CD14-positive monocyte (primary cell): ENCODE measurements around the gene SEPTIN10. TPM values are rescaled to one million over a fixed set of nuclear protein-coding genes. Genes with fewer than 3 reads are reported as not detected.
A peak's percentile ranks its signal among the peaks of the same experiment; 100 is the strongest.

Experiments
- DNase-seq, 3 donors: peaks; one replicate each; pipeline ENCODE4 v3.0.0-alpha.2; 2011 to 2022
- H2AFZ ChIP-seq: 2 replicates; pipeline ENCODE4 v1.6.0; 2012; ENCODE audit warnings: mild to moderate bottlenecking, low read depth, low read length, inconsistent platforms; ENCODE audit not compliant: insufficient read depth, poor library complexity, severe bottlenecking
- H3K27ac ChIP-seq, 2 donors: 1 replicate in 1 of 2; 2 replicates in 1 of 2; pipeline ENCODE4 v1.5.1; 2012 to 2013; ENCODE audit warnings: low read length in 2 of 2, control low read depth in 1 of 2, inconsistent platforms in 1 of 2, low read depth in 1 of 2, mild to moderate bottlenecking in 1 of 2
- H3K27me3 ChIP-seq, 2 donors: one replicate each; pipeline versions ENCODE4 v1.6.0 to v1.6.1; 2011 to 2013; ENCODE audit warnings: low read length in 2 of 2; ENCODE audit not compliant: control insufficient read depth in 2 of 2, insufficient read depth in 2 of 2
- H3K36me3 ChIP-seq, 2 donors: replicated peaks in 1 of 2; 1 replicate in 1 of 2; 2 replicates in 1 of 2; pipeline versions ENCODE4 v1.5.1 to v1.6.1; 2012 to 2013; ENCODE audit warnings: low read length in 2 of 2, control low read depth in 1 of 2, inconsistent platforms in 1 of 2, mild to moderate bottlenecking in 1 of 2; ENCODE audit not compliant: insufficient read depth in 2 of 2, control insufficient read depth in 1 of 2
- H3K4me1 ChIP-seq, 2 donors: 1 replicate in 1 of 2; 2 replicates in 1 of 2; pipeline versions ENCODE4 v1.5.1 to v1.6.1; 2012 to 2013; ENCODE audit warnings: low read length in 2 of 2, control low read depth in 1 of 2, inconsistent platforms in 1 of 2, mild to moderate bottlenecking in 1 of 2, moderate library complexity in 1 of 2; ENCODE audit not compliant: insufficient read depth in 2 of 2, control insufficient read depth in 1 of 2
- H3K4me2 ChIP-seq: replicated peaks from 2 replicates; pipeline ENCODE3; 2012; ENCODE audit warnings: low read length, moderate library complexity, mild to moderate bottlenecking; ENCODE audit not compliant: poor library complexity, severe bottlenecking; ENCODE audit errors: extremely low read depth
- H3K4me3 ChIP-seq, 3 experiments: fragments of 200-600 bp in 1 of 3; sonication (generic) in 1 of 3; replicated peaks in 1 of 3; 1 replicate in 2 of 3; 2 replicates in 1 of 3; pipeline ENCODE4 v1.5.1; 2011 to 2013; ENCODE audit warnings: low read length in 3 of 3, mild to moderate bottlenecking in 3 of 3, control low read depth in 2 of 3, low read depth in 2 of 3, inconsistent platforms in 1 of 3, moderate library complexity in 1 of 3
- H3K79me2 ChIP-seq: 2 replicates; pipeline ENCODE4 v1.6.0; 2012; ENCODE audit warnings: mild to moderate bottlenecking, control low read depth, inconsistent platforms, low read length, moderate library complexity; ENCODE audit not compliant: insufficient read depth
- H3K9ac ChIP-seq: 2 replicates; pipeline ENCODE4 v1.6.0; 2017; ENCODE audit warnings: low read length, mild to moderate bottlenecking; ENCODE audit not compliant: insufficient read depth, poor library complexity, severe bottlenecking
- H3K9me3 ChIP-seq, 2 donors: replicated peaks in 1 of 2; 1 replicate in 1 of 2; 2 replicates in 1 of 2; pipeline versions ENCODE4 v1.5.1 to v1.6.1; 2012 to 2013; ENCODE audit warnings: low read length in 2 of 2, control low read depth in 1 of 2; ENCODE audit not compliant: control insufficient read depth in 1 of 2, insufficient read depth in 1 of 2
- H4K20me1 ChIP-seq: 2 replicates; pipeline ENCODE4 v1.6.0; 2012; ENCODE audit warnings: mild to moderate bottlenecking, low read length, control low read depth, moderate library complexity; ENCODE audit not compliant: insufficient read depth
- H3K27ac Mint-ChIP-seq, 7 donors: one replicate each; pipeline ENCODE4 v1.8.0; 2020; ENCODE audit warnings: mild to moderate bottlenecking in 7 of 7, mixed read lengths in 7 of 7, moderate library complexity in 6 of 7, inconsistent platforms in 2 of 7
- H3K27me3 Mint-ChIP-seq, 3 donors: one replicate each; pipeline ENCODE4 v1.8.0; 2021 to 2022; ENCODE audit warnings: low read depth in 3 of 3, mild to moderate bottlenecking in 3 of 3, mixed read lengths in 3 of 3, moderate library complexity in 3 of 3, inconsistent platforms in 1 of 3
- H3K36me3 Mint-ChIP-seq, 2 donors: one replicate each; pipeline ENCODE4 v1.8.0; 2020; ENCODE audit warnings: mixed read lengths in 2 of 2, inconsistent platforms in 1 of 2, mild to moderate bottlenecking in 1 of 2
- H3K4me1 Mint-ChIP-seq: one replicate; pipeline ENCODE4 v1.8.0; 2020; ENCODE audit warnings: mild to moderate bottlenecking, mixed read lengths
- H3K4me3 Mint-ChIP-seq, 2 donors: one replicate each; pipeline ENCODE4 v1.8.0; 2020; ENCODE audit warnings: mild to moderate bottlenecking in 2 of 2, mixed read lengths in 2 of 2, moderate library complexity in 1 of 2
- H3K9me3 Mint-ChIP-seq, 7 donors: one replicate each; pipeline ENCODE4 v1.8.0; 2020 to 2022; ENCODE audit warnings: mixed read lengths in 7 of 7, mild to moderate bottlenecking in 6 of 7, moderate library complexity in 6 of 7, inconsistent platforms in 2 of 7
- WGBS: methylation state at CpG from one replicate; pipeline ENCODE4 v1.1.5; 2013; ENCODE audit warnings: missing lambda C conversion rate; ENCODE audit not compliant: insufficient coverage; 5-methylcytosine and 5-hydroxymethylcytosine counted together
- intact Hi-C, 2 donors: fragments of 100-400 bp; cut with micrococcal nuclease; formaldehyde crosslinking; loops; one replicate each; pipeline versions ENCODE4 v1.15.0 to v1.15.1; 2023
- polyA plus RNA-seq, 3 donors: library from polyadenylated mRNA; depleted of rRNA in 1 of 3; unstranded in 2 of 3; stranded (reverse) in 1 of 3; fragments of 300-500 nt in 2 of 3; fragments of >200 nt in 1 of 3; fragmentation: Illumina TruSeq in 2 of 3; gene quantifications; 1 replicate in 2 of 3; 2 replicates in 1 of 3; pipeline ENCODE4 v1.2.3, GENCODE V29; 2012 to 2021
- TF ChIP-seq, protein P1 (sequence below): fragments of 200-600 bp; IDR thresholded peaks from one replicate; pipeline ENCODE4 v1.8.0; 2022; ENCODE audit warnings: antibody characterized with exemption, mild to moderate bottlenecking

Gene SEPTIN10
- polyA plus RNA-seq, 3 donors = 4.2 to 6.8 (median 4.4) TPM

DNA sequence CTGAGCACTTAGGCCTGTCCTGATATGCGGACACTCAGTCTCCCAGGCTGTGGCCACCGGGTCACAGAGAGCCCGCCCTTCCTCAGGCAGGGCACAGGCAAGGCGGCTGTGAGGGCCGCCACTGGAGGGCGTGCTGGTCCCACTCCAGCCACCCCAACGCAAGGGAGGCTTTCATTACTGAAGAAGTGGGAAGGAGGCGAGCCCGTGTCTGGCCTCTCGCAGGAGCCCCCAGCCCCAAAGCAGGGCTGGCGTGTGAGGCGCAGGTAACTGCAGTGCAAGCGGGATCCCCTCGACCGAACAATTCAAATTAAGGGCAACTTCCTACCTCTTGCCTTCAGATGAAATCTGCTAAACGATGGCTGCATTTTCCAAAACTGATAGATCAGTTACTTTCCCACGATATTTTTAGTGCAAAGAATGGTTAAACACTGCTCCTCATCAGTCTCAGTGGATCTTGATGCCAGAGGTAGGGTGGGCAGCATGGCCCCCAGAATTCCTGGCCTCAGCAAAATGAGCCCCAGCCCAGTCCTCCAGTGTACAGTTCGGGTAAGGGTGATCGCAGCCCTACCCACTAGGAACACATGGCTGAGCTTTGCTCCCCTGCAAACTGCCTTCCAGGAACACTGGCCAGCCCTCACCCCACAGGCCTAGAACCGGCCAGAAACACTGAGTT is 97.2 kb downstream of the SEPTIN10 start:
- H3K27ac Mint-ChIP-seq = peak overlapping the region in 1 of 7 donors; percentile 38
- no peak overlapping the region for H3K4me2 ChIP-seq
- no peak overlapping the region for H3K4me3 Mint-ChIP-seq
- no peaks in the 10 kb centered on the region for H3K36me3 ChIP-seq
- no peaks in the 10 kb centered on the region for H3K79me2 ChIP-seq
- intact Hi-C loops = no loop called here
- no peak overlapping the region for H3K4me3 ChIP-seq
- H2AFZ ChIP-seq = no peak overlapping the region
- H3K36me3 Mint-ChIP-seq = no peaks in the 10 kb centered on the region
- no peaks in the 10 kb centered on the region for H3K4me1 ChIP-seq
- no peaks in the 10 kb centered on the region for H3K4me1 Mint-ChIP-seq
- no peaks in the 10 kb centered on the region for H3K27me3 ChIP-seq
- H4K20me1 ChIP-seq = no peaks in the 10 kb centered on the region
- no peaks in the 10 kb centered on the region for H3K9me3 Mint-ChIP-seq
- no peaks in the 10 kb centered on the region for H3K9me3 ChIP-seq
- WGBS = 87% methylated on average over 15 of the region's 20 CpGs
- no peak overlapping the region for H3K9ac ChIP-seq
- TF ChIP-seq, protein P1, sequence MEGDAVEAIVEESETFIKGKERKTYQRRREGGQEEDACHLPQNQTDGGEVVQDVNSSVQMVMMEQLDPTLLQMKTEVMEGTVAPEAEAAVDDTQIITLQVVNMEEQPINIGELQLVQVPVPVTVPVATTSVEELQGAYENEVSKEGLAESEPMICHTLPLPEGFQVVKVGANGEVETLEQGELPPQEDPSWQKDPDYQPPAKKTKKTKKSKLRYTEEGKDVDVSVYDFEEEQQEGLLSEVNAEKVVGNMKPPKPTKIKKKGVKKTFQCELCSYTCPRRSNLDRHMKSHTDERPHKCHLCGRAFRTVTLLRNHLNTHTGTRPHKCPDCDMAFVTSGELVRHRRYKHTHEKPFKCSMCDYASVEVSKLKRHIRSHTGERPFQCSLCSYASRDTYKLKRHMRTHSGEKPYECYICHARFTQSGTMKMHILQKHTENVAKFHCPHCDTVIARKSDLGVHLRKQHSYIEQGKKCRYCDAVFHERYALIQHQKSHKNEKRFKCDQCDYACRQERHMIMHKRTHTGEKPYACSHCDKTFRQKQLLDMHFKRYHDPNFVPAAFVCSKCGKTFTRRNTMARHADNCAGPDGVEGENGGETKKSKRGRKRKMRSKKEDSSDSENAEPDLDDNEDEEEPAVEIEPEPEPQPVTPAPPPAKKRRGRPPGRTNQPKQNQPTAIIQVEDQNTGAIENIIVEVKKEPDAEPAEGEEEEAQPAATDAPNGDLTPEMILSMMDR = peak; percentile 39
- no peak overlapping the region for H3K27ac ChIP-seq
- DNase-seq = no peak
- H3K27me3 Mint-ChIP-seq = peaks cover 0 to 6% (median 1%) of the 10 kb centered on the region in 3 donors

DNA sequence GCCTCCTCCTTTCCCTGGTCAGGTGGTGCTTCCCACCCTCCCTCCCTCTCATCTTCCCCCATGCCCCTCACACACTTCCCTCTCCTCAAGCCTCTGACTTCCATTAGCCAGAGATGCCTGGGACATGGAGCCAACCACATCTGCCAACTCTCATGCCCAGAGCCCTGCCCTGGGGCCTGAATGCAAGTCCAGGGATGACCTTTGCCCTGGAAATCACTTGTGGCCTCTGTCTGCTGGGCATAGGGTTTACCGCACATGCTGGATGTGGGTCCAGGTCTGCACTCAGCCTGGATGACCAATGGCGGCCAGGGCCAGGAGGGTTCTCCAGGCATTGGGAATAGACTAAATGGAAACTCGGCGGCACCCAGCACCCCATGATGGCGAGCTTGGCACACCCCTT is 98.9 kb downstream of the SEPTIN10 start:
- Histone ChIP-seq H2AFZ (no peak overlapping the region), H3K27me3 (no peaks in the 10 kb centered on the region), H3K4me1 (no peaks in the 10 kb centered on the region), H4K20me1 (no peaks in the 10 kb centered on the region), H3K4me3 (no peak overlapping the region), H3K27ac (no peak overlapping the region), H3K9me3 (no peaks in the 10 kb centered on the region), H3K36me3 (no peaks in the 10 kb centered on the region), H3K9ac (no peak overlapping the region), H3K4me2 (no peak overlapping the region), H3K79me2 (no peaks in the 10 kb centered on the region)
- TF ChIP-seq, protein P1 = no peak
- Mint-ChIP-seq H3K27ac (peak overlapping the region in 1 of 7 donors; percentile 42), H3K27me3 (peaks cover 0 to 4% (median 1%) of the 10 kb centered on the region in 3 donors), H3K4me3 (no peak overlapping the region), H3K36me3 (no peaks in the 10 kb centered on the region), H3K9me3 (no peaks in the 10 kb centered on the region), H3K4me1 (peaks cover 2% of the 10 kb centered on the region)
- WGBS = 97% methylated on average over 5 of the region's 5 CpGs
- intact Hi-C loops = loop anchor here in 1 of 2 donors (5.0 kb wide), 1 partner anchor 658 kb away; no protein-coding TSS in a partner anchor
- no peak for DNase-seq
